ENCODE measurements around the gene KRT9.

Gene KRT9

DNA sequence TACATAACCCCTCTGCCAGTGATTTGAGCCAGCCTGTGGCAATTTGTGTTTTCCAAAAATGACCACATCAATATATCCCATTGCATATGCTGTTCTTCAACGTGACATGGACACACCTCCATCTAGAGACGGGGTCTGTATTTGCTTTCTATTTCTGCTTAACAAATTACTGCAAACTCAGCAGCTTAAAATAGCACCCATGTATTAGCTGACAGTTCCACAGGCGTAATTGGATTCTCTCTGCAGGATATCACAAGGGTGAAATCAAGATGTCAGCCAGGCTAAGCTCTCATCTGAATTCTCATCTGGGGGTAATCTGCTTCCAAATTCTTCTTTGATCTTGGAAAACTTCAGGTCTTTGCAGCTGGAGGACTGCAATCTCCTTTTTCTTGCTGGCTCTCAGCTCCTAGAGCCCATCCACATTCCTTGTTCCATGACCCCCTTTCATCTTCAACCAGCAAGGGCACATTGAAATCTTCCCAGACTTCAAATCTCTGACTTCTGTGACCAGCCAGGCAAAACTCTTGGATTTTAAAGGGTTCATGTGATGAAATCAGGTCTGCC lies 8.2 kb downstream of the KRT9 start:
- Histone ChIP-seq H3K9me3 (ENCODE audit: low read length) (no peaks in the 10 kb centered on the region), H3K4me1 (ENCODE audit: insufficient read depth, low read length) (no peaks in the 10 kb centered on the region), H3K4me3 (ENCODE audit: low read depth in 1 of 2, low read length in 2 of 2) (no peak overlapping the region), H3K9ac (ENCODE audit: low read length) (no peak overlapping the region), H3K27ac (ENCODE audit: low read depth, low read length) (no peak overlapping the region), H3K36me3 (ENCODE audit: insufficient read depth, low read length) (no peaks in the 10 kb centered on the region), H3K27me3 (ENCODE audit: control insufficient read depth in 1 of 2, insufficient read depth in 2 of 2, low read length in 2 of 2) (peaks cover 3 to 5% of the 10 kb centered on the region in 2 donors)

DNA sequence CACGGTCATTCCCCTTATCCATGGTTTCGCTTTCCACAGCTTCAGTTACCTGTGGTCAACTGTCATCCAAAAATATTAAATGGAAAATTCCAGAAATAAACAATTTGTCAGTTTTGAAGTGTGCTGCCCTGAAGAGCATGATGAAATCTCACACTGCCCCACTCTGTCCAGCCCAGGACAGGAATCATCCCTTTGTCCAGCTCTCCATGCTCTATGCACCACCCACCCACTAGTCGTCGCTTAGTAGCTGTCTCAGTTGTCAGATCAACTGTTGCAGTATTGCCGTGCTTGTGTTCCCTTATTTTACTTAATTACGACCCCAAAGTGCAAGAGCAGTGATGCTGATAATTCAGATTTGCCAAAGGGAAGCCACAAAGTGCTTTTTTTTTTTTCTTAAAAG lies 10.3 kb downstream of the KRT9 start:
- no peaks in the 10 kb centered on the region for H3K9me3 ChIP-seq (ENCODE audit: low read length)
- no peaks in the 10 kb centered on the region for H3K4me1 ChIP-seq (ENCODE audit: insufficient read depth, low read length)
- H3K27ac ChIP-seq (ENCODE audit: low read depth, low read length), result no peak overlapping the region
- H3K4me3 ChIP-seq (ENCODE audit: low read depth in 1 of 2, low read length in 2 of 2), result no peak overlapping the region
- no peak overlapping the region for H3K9ac ChIP-seq (ENCODE audit: low read length)
- no peaks in the 10 kb centered on the region for H3K36me3 ChIP-seq (ENCODE audit: insufficient read depth, low read length)
- peaks cover 3 to 9% of the 10 kb centered on the region in 2 donors for H3K27me3 ChIP-seq (ENCODE audit: control insufficient read depth in 1 of 2, insufficient read depth in 2 of 2, low read length in 2 of 2)

DNA sequence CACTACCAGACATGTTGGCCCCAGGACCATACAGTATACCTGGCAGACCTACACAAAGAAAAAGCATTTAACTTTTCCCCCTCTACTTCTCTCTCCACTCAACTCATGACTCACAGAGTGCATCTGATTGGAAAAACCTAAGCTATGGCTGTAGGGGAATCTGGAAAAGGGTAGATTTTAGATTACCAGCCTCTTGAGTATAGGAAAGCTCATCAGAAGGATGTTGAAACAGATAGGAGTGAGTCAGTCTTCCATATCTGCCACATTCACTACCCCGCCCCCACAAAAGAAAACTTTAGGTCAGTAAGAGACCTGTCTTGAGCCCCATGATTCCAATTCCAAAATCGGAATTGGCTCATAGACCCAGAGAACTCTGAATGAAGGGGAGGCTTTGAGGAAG lies 12.3 kb downstream of the KRT9 start:
- no peaks in the 10 kb centered on the region for H3K4me1 ChIP-seq (ENCODE audit: insufficient read depth, low read length)
- no peak overlapping the region for H3K27ac ChIP-seq (ENCODE audit: low read depth, low read length)
- no peak overlapping the region for H3K9ac ChIP-seq (ENCODE audit: low read length)
- peaks cover 3 to 9% of the 10 kb centered on the region in 2 donors for H3K27me3 ChIP-seq (ENCODE audit: control insufficient read depth in 1 of 2, insufficient read depth in 2 of 2, low read length in 2 of 2)
- no peaks in the 10 kb centered on the region for H3K36me3 ChIP-seq (ENCODE audit: insufficient read depth, low read length)
- no peak overlapping the region for H3K4me3 ChIP-seq (ENCODE audit: low read depth in 1 of 2, low read length in 2 of 2)
- no peaks in the 10 kb centered on the region for H3K9me3 ChIP-seq (ENCODE audit: low read length)

DNA sequence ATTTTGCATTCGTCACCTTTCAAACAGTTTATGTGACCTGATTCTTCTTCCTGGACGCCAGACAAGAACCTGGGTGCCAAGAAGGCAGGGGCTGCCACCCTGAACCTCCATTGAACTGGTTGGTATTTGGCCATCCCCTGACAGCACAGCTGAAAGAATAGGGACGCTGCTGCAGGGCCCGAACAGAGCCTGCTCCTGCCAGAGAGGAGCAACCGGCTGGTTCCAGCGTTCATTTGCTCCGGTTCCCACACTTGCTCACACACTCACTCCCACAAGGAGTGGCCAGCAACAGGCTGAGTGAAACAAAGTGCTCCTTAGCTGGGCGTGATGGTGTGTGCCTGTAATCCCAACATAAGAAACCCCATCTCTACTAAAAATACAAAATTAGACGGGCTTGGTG lies 14.9 kb downstream of the KRT9 start:
- Histone ChIP-seq H3K9me3 (ENCODE audit: low read length) (no peaks in the 10 kb centered on the region), H3K4me3 (ENCODE audit: low read depth in 1 of 2, low read length in 2 of 2) (no peak overlapping the region), H3K4me1 (ENCODE audit: insufficient read depth, low read length) (no peaks in the 10 kb centered on the region), H3K36me3 (ENCODE audit: insufficient read depth, low read length) (no peaks in the 10 kb centered on the region), H3K27me3 (ENCODE audit: control insufficient read depth in 1 of 2, insufficient read depth in 2 of 2, low read length in 2 of 2) (peaks cover 3 to 9% of the 10 kb centered on the region in 2 donors), H3K9ac (ENCODE audit: low read length) (no peak overlapping the region), H3K27ac (ENCODE audit: low read depth, low read length) (no peak overlapping the region)

DNA sequence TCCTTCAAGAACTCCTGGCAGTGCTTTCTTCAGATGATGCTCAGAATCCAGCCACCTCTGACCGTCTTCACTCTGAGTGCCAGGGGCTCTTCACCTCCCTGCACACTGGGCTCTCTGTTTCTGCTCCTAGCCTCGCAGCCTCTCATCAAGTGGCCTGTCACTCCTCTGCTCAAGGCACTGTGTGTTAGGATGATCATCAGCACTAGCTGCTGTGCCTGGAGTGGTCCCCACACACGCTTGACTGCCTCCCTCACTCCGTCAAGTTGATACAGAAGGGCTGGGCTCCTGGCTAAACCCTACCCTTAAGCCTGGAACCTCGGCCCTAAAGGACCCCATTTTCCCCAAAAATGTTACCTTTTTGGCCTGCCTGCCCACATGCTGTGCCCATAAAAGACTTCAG lies 15.6 kb downstream of the KRT9 start:
- Histone ChIP-seq H3K27ac (ENCODE audit: low read depth, low read length) (no peak overlapping the region), H3K4me1 (ENCODE audit: insufficient read depth, low read length) (no peaks in the 10 kb centered on the region), H3K9ac (ENCODE audit: low read length) (no peak overlapping the region), H3K36me3 (ENCODE audit: insufficient read depth, low read length) (no peaks in the 10 kb centered on the region), H3K27me3 (ENCODE audit: control insufficient read depth in 1 of 2, insufficient read depth in 2 of 2, low read length in 2 of 2) (peaks cover 3 to 9% of the 10 kb centered on the region in 2 donors), H3K9me3 (ENCODE audit: low read length) (no peaks in the 10 kb centered on the region), H3K4me3 (ENCODE audit: low read depth in 1 of 2, low read length in 2 of 2) (no peak overlapping the region)

DNA sequence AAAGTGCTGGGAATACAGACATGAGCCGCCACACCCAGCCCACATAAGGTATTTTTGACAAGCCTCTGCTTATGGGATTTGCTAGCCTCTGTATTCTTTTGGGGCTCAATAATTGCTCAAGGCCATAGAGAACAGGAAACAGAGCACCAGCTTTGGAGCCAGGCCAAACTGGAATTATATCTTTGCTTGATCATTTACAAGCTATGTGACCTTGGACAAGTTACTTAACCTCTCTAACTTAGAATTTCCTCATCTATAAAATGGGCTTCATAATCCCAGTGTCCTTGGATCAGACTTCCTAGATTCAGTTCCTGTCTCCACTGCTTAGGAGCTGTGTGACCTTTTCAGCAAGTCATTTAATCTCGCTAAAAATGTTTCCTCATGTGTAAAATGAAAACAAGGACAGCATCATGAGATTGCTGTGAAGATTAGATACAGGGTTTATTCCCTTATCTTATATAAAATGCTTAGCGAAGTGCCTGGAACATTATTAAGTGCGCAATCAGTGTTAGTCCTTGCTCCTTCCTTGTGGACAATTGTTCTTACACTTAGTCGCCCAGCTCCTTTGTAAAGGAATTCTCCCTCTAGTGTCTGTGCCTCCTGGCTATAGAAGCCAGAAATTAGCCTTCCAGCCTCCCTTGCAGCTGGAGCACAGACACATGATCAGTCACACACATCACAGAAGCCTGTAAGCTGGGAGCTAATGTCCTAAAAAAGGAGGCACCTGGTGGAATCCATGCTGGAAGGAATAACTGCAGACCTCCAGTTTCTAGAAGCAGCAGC lies 16.6 kb downstream of the KRT9 start:
- H3K27ac ChIP-seq (ENCODE audit: low read depth, low read length), result no peak overlapping the region
- peaks cover 0 to 9% of the 10 kb centered on the region in 2 donors for H3K27me3 ChIP-seq (ENCODE audit: control insufficient read depth in 1 of 2, insufficient read depth in 2 of 2, low read length in 2 of 2)
- H3K9ac ChIP-seq (ENCODE audit: low read length), result no peak overlapping the region
- H3K4me3 ChIP-seq (ENCODE audit: low read depth in 1 of 2, low read length in 2 of 2), result no peak overlapping the region
- no peaks in the 10 kb centered on the region for H3K4me1 ChIP-seq (ENCODE audit: insufficient read depth, low read length)
- H3K36me3 ChIP-seq (ENCODE audit: insufficient read depth, low read length), result no peaks in the 10 kb centered on the region
- H3K9me3 ChIP-seq (ENCODE audit: low read length), result no peaks in the 10 kb centered on the region

DNA sequence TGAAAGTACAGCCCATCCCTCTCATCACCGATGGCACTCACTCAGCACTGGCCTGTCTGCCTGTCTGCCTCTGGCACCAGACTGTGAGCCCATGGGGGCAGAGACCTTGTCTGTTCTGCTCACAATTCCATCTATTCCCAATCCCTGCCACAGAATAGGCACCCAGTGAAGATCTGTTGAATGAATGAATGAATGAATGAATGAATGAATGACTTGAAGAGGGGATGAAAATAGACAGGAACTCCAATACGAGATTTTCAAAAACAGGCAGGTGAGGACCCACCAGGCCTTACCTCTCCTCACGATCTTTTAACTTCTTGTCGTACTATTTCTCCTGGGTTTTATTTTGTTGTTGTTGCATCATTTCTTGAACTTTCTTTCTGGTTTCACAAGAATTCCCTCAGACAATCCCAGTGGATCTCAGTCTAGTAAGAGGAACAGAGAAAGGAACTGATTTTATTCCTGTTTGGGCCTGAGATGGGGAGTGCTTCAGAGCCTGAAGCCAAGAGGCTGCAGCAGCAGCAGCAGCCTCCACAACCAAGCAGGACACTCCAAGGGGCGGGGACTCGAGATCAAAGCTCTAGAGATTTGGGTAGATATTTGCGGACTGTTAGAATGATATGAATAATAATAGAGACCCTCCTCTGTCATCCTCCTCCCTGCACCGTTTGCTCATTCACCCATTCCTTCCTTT lies 17.7 kb downstream of the KRT9 start:
- Histone ChIP-seq H3K36me3 (ENCODE audit: insufficient read depth, low read length) (no peaks in the 10 kb centered on the region), H3K27ac (ENCODE audit: low read depth, low read length) (no peak overlapping the region), H3K4me3 (ENCODE audit: low read depth in 1 of 2, low read length in 2 of 2) (no peak overlapping the region), H3K9me3 (ENCODE audit: low read length) (no peaks in the 10 kb centered on the region), H3K9ac (ENCODE audit: low read length) (no peak overlapping the region), H3K4me1 (ENCODE audit: insufficient read depth, low read length) (peaks cover 1% of the 10 kb centered on the region), H3K27me3 (ENCODE audit: control insufficient read depth in 1 of 2, insufficient read depth in 2 of 2, low read length in 2 of 2) (peaks cover 0 to 4% of the 10 kb centered on the region in 2 donors)

DNA sequence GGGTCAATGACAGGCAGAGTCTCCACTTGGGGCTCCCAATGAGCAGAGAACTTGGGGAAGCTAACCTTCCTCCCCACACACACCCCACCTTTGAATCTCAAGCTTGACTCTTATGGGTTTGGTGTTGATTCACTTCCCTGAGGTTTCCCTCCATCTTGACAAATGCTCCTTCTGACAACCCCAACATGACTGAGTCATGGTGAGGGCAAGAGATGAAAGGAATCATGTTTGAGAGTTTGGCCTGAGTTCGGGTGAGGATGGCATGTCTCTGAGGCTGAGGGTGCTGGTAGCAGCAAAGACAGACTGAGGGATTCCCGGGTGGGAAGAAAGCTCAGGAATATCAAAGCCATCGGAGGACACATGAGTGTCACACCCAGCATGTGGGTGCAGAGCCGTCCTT lies 18.7 kb downstream of the KRT9 start:
- peaks cover 0 to 4% of the 10 kb centered on the region in 2 donors for H3K27me3 ChIP-seq (ENCODE audit: control insufficient read depth in 1 of 2, insufficient read depth in 2 of 2, low read length in 2 of 2)
- H3K4me3 ChIP-seq (ENCODE audit: low read depth in 1 of 2, low read length in 2 of 2), result no peak overlapping the region
- no peak overlapping the region for H3K27ac ChIP-seq (ENCODE audit: low read depth, low read length)
- H3K9me3 ChIP-seq (ENCODE audit: low read length), result no peaks in the 10 kb centered on the region
- H3K4me1 ChIP-seq (ENCODE audit: insufficient read depth, low read length), result peaks cover 11% of the 10 kb centered on the region
- H3K9ac ChIP-seq (ENCODE audit: low read length), result no peak overlapping the region
- no peaks in the 10 kb centered on the region for H3K36me3 ChIP-seq (ENCODE audit: insufficient read depth, low read length)

DNA sequence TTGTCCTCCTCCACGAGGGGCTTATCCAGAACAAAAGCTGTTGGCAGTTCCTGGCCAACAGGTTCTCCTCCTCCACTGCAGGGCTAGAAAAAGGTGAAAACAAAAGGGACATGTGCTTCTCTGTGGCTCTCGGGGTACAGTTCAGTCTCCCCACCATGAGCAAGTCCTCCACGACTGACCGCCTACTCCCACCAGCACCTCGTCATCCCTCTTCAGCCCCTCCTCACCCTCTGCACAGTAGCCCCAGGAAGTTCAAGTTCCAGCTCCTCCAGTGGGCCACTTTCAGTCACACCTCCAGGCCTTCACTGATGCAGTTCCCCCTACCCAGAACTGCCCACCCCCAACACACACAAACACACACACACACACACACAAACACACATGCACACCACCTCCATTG lies 19.4 kb downstream of the KRT9 start:
- peaks cover 14% of the 10 kb centered on the region for H3K4me1 ChIP-seq (ENCODE audit: insufficient read depth, low read length)
- H3K27me3 ChIP-seq (ENCODE audit: control insufficient read depth in 1 of 2, insufficient read depth in 2 of 2, low read length in 2 of 2), result peaks cover 0 to 4% of the 10 kb centered on the region in 2 donors

DNA sequence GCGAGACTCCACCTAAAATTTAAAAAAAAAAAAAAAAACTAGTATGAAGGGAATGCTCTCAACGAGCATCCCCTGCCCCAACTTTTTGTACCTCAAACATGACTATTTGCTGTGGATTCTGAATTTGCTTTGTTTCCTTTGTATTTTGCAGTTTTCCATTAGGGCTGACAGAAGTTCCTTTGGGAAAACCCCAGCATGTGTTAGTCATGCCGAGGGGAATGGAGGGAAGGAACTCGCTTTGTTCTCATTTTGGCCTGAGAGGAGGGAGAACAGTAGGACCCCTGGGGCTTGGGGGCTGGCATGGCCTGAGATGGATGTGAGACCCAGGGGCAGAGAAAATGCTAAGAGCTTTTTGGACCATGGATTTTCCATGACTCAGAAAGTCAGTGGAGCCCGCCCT lies 20.5 kb downstream of the KRT9 start:
- Histone ChIP-seq H3K9me3 (ENCODE audit: low read length) (no peaks in the 10 kb centered on the region), H3K27me3 (ENCODE audit: control insufficient read depth in 1 of 2, insufficient read depth in 2 of 2, low read length in 2 of 2) (no peaks in the 10 kb centered on the region), H3K4me1 (ENCODE audit: insufficient read depth, low read length) (peaks cover 14% of the 10 kb centered on the region), H3K27ac (ENCODE audit: low read depth, low read length) (no peak overlapping the region), H3K9ac (ENCODE audit: low read length) (no peak overlapping the region), H3K4me3 (ENCODE audit: low read depth in 1 of 2, low read length in 2 of 2) (no peak overlapping the region), H3K36me3 (ENCODE audit: insufficient read depth, low read length) (no peaks in the 10 kb centered on the region)

More for the DNA sequence above, 19.4 kb downstream of the KRT9 start:
- no peak overlapping the region for H3K9ac ChIP-seq (ENCODE audit: low read length)
- no peaks in the 10 kb centered on the region for H3K9me3 ChIP-seq (ENCODE audit: low read length)
- H3K4me3 ChIP-seq (ENCODE audit: low read depth in 1 of 2, low read length in 2 of 2), result no peak overlapping the region
- no peak overlapping the region for H3K27ac ChIP-seq (ENCODE audit: low read depth, low read length)
- no peaks in the 10 kb centered on the region for H3K36me3 ChIP-seq (ENCODE audit: insufficient read depth, low read length)

DNA sequence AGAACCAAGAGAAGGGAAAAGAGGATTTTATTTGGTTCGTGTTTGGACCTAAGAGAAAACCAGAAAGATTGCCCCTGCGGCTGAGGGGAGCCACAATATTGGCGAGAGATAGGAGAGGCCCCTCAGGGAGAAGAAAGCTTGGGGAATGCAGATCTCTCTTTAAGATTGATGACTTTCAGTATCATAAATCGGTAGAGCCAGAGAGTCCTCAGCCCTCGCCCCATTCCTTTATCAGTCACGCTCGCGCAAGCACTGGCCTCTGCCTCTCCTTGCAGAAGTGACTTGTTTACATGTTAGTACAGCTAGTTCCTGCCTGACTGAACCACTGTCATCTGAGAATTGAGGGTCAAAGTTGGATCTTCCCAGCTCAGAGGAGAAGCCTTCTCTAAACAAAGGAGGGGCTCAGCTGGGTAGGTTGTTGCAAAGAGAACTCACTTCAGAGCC lies 22.2 kb downstream of the KRT9 start:
- Histone ChIP-seq H3K27me3 (ENCODE audit: control insufficient read depth in 1 of 2, insufficient read depth in 2 of 2, low read length in 2 of 2) (no peaks in the 10 kb centered on the region), H3K9ac (ENCODE audit: low read length) (no peak overlapping the region), H3K4me1 (ENCODE audit: insufficient read depth, low read length) (peaks cover 14% of the 10 kb centered on the region), H3K36me3 (ENCODE audit: insufficient read depth, low read length) (no peaks in the 10 kb centered on the region), H3K9me3 (ENCODE audit: low read length) (no peaks in the 10 kb centered on the region), H3K27ac (ENCODE audit: low read depth, low read length) (no peak overlapping the region), H3K4me3 (ENCODE audit: low read depth in 1 of 2, low read length in 2 of 2) (no peak overlapping the region)
